H9 (cell line): ENCODE data around the gene LRRC38. TPM values are rescaled to one million over a fixed set of nuclear protein-coding genes. Genes with fewer than 3 reads are reported as not detected.
A peak's percentile ranks its signal among the peaks of the same experiment; 100 is the strongest.

ENCODE experiments used
- DNase-seq: peaks from one replicate; pipeline ENCODE4 v3.0.0-alpha.2; 2017
- H2AFZ ChIP-seq: one replicate; pipeline ENCODE4 v1.6.1; 2013; ENCODE audit warnings: mild to moderate bottlenecking, low read length, control low read depth, moderate library complexity
- H2AK5ac ChIP-seq: 2 replicates; pipeline ENCODE4 v1.6.1; 2013; ENCODE audit warnings: low read length, control low read depth, mixed read lengths; ENCODE audit not compliant: insufficient read length
- H2BK120ac ChIP-seq: one replicate; pipeline ENCODE4 v1.6.1; 2013; ENCODE audit warnings: low read depth, mild to moderate bottlenecking, low read length, control low read depth, inconsistent platforms; ENCODE audit not compliant: poor library complexity, severe bottlenecking
- H2BK12ac ChIP-seq: 2 replicates; pipeline ENCODE4 v1.6.1; 2013; ENCODE audit warnings: low read length, control low read depth, mixed read lengths, low read depth; ENCODE audit not compliant: insufficient read length
- H2BK15ac ChIP-seq: 2 replicates; pipeline ENCODE4 v1.6.1; 2013; ENCODE audit warnings: low read depth, low read length, control low read depth
- H2BK20ac ChIP-seq: one replicate; pipeline ENCODE4 v1.6.1; 2013; ENCODE audit warnings: low read depth, mild to moderate bottlenecking, low read length, control low read depth, inconsistent platforms; ENCODE audit not compliant: poor library complexity, severe bottlenecking
- H2BK5ac ChIP-seq: 2 replicates; pipeline ENCODE4 v1.6.1; 2013; ENCODE audit warnings: low read length, control low read depth, mixed read lengths; ENCODE audit not compliant: insufficient read length
- H3K14ac ChIP-seq: 2 replicates; pipeline ENCODE4 v1.6.1; 2013; ENCODE audit warnings: low read length, control low read depth; ENCODE audit not compliant: insufficient read depth
- H3K18ac ChIP-seq: 2 replicates; pipeline ENCODE4 v1.6.1; 2013; ENCODE audit warnings: low read depth, mild to moderate bottlenecking, mixed read lengths, low read length, control low read depth; ENCODE audit not compliant: insufficient read length
- H3K23ac ChIP-seq: 2 replicates; pipeline ENCODE4 v1.6.1; 2013; ENCODE audit warnings: low read length, control low read depth, mixed read lengths, low read depth; ENCODE audit not compliant: insufficient read length
- H3K23me2 ChIP-seq: 2 replicates; pipeline ENCODE4 v1.6.1; 2013; ENCODE audit warnings: low read depth, mild to moderate bottlenecking, mixed read lengths, low read length, control low read depth; ENCODE audit not compliant: insufficient read length, poor library complexity, severe bottlenecking
- H3K27ac ChIP-seq: 2 replicates; pipeline ENCODE4 v1.5.1; 2013; ENCODE audit warnings: low read length, control low read depth, mixed read lengths, low read depth; ENCODE audit not compliant: insufficient read length
- H3K27me3 ChIP-seq: 2 replicates; pipeline ENCODE4 v1.6.1; 2013; ENCODE audit warnings: low read length, control low read depth, inconsistent platforms; ENCODE audit not compliant: insufficient read depth
- H3K4ac ChIP-seq: 2 replicates; pipeline ENCODE4 v1.6.1; 2013; ENCODE audit warnings: low read depth, mild to moderate bottlenecking, control low read depth, inconsistent platforms, low read length, moderate library complexity
- H3K4me1 ChIP-seq: 2 replicates; pipeline ENCODE4 v1.6.1; 2013; ENCODE audit warnings: low read length, control low read depth, inconsistent platforms; ENCODE audit not compliant: insufficient read depth
- H3K4me2 ChIP-seq: 2 replicates; pipeline ENCODE4 v1.6.1; 2013; ENCODE audit warnings: low read length, control low read depth, mixed read lengths; ENCODE audit not compliant: insufficient read length, insufficient read depth
- H3K56ac ChIP-seq: 2 replicates; pipeline ENCODE4 v1.6.1; 2013; ENCODE audit warnings: low read depth, mild to moderate bottlenecking, mixed read lengths, low read length, control low read depth; ENCODE audit not compliant: insufficient read length
- H3K79me1 ChIP-seq: 2 replicates; pipeline ENCODE4 v1.6.1; 2013; ENCODE audit warnings: low read depth, mild to moderate bottlenecking, moderate library complexity, low read length, control low read depth, inconsistent platforms; ENCODE audit not compliant: insufficient read depth, poor library complexity, severe bottlenecking
- H3K79me2 ChIP-seq: 2 replicates; pipeline ENCODE4 v1.6.1; 2013; ENCODE audit warnings: low read length, control low read depth, inconsistent platforms; ENCODE audit not compliant: insufficient read depth
- H3K9ac ChIP-seq: 2 replicates; pipeline ENCODE4 v1.6.1; 2013; ENCODE audit warnings: low read length, control low read depth, mixed read lengths; ENCODE audit not compliant: insufficient read length; ENCODE audit errors: extremely low read depth
- H3K9me3 ChIP-seq: one replicate; pipeline ENCODE4 v1.6.1; 2013; ENCODE audit warnings: low read depth, low read length, inconsistent platforms; ENCODE audit not compliant: control insufficient read depth
- H3T11ph ChIP-seq: one replicate; pipeline ENCODE4 v1.6.1; 2013; ENCODE audit warnings: mild to moderate bottlenecking, low read length, control low read depth, inconsistent platforms
- H4K20me1 ChIP-seq: one replicate; pipeline ENCODE4 v1.6.1; 2013; ENCODE audit not compliant: control insufficient read depth, insufficient read length, insufficient read depth
- H4K5ac ChIP-seq: 2 replicates; pipeline ENCODE4 v1.6.1; 2013; ENCODE audit warnings: low read depth, mild to moderate bottlenecking, mixed read lengths, low read length, control low read depth; ENCODE audit not compliant: insufficient read length
- H4K8ac ChIP-seq: replicated peaks from 2 replicates; pipeline ENCODE4 v1.6.1; 2013; ENCODE audit warnings: low read length, control low read depth, mixed read lengths, low read depth; ENCODE audit not compliant: insufficient read length
- H4K91ac ChIP-seq: 2 replicates; pipeline ENCODE4 v1.6.1; 2013; ENCODE audit warnings: low read depth, mild to moderate bottlenecking, moderate library complexity, mixed read lengths, low read length, control low read depth; ENCODE audit not compliant: insufficient read length
- H3K27ac Mint-ChIP-seq, 3 experiments: 2 replicates in 2 of 3; 3 replicates in 1 of 3; pipeline ENCODE4 v1.8.0; 2020 to 2021; ENCODE audit warnings: mixed read lengths in 3 of 3, mild to moderate bottlenecking in 1 of 3, moderate library complexity in 1 of 3
- H3K27me3 Mint-ChIP-seq: 2 replicates; pipeline ENCODE4 v1.8.0; 2021; ENCODE audit warnings: low read depth, mild to moderate bottlenecking, moderate library complexity, mixed read lengths
- H3K36me3 Mint-ChIP-seq, 3 experiments: 2 replicates in 2 of 3; 3 replicates in 1 of 3; pipeline ENCODE4 v1.8.0; 2020 to 2021; ENCODE audit warnings: low read depth in 3 of 3, mixed read lengths in 3 of 3; ENCODE audit not compliant: insufficient read depth in 1 of 3
- H3K4me1 Mint-ChIP-seq, 2 experiments: 2 replicates each; pipeline ENCODE4 v1.8.0; 2020; ENCODE audit warnings: mixed read lengths in 2 of 2
- H3K4me3 Mint-ChIP-seq, 2 experiments: 2 replicates in 1 of 2; 3 replicates in 1 of 2; pipeline ENCODE4 v1.8.0; 2020 to 2021; ENCODE audit warnings: mild to moderate bottlenecking in 2 of 2, mixed read lengths in 2 of 2, moderate library complexity in 1 of 2
- H3K9me3 Mint-ChIP-seq, 2 experiments: 2 replicates in 1 of 2; 3 replicates in 1 of 2; pipeline ENCODE4 v1.8.0; 2020; ENCODE audit warnings: mild to moderate bottlenecking in 2 of 2, mixed read lengths in 2 of 2, moderate library complexity in 1 of 2
- CTCF ChIP-seq: fragments of 200-600 bp; sonication (generic); conservative IDR thresholded peaks from 3 replicates; pipeline ENCODE4 v1.8.0; 2021; ENCODE audit warnings: antibody characterized with exemption, mild to moderate bottlenecking
- WGBS: extraction: QIAGEN DNeasy Blood & Tissue Kit; methylation state at CpG from one replicate; pipeline ENCODE4 v1.1.7; 2013; ENCODE audit warnings: missing lambda C conversion rate, low lambda C conversion rate, mixed read lengths; ENCODE audit not compliant: insufficient read length; ENCODE audit errors: extremely low coverage; 5-methylcytosine and 5-hydroxymethylcytosine counted together
- total RNA-seq: library from RNA; stranded (reverse); gene quantifications from 2 replicates; pipeline ENCODE4 v1.2.1, GENCODE V29; 2021

The LRRC38 gene
- total RNA-seq, 1 experiment from 2014 or later, result 0.72 TPM

GRCh38 chr1:13492711-13493110, 21.1 kb downstream of the LRRC38 start:
- H4K91ac ChIP-seq, result no peak overlapping the region
- no peak overlapping the region for H2AFZ ChIP-seq
- Mint-ChIP-seq H3K27me3 (peaks cover 8% of the 10 kb centered on the region; the same call in 1 of the 2 replicates), H3K9me3 (peaks cover 0 to 2% of the 10 kb centered on the region in 2 experiments; a peak in 3 of 5 replicates), H3K4me1 (no peaks in the 10 kb centered on the region), H3K27ac (peak overlapping the region in 1 of 3 experiments; percentile 66; a peak in 1 of 7 replicates), H3K36me3 (no peaks in the 10 kb centered on the region), H3K4me3 (no peak overlapping the region)
- no peak overlapping the region for H2BK15ac ChIP-seq
- no peak overlapping the region for H3K9ac ChIP-seq
- no peak overlapping the region for H2AK5ac ChIP-seq
- no peak overlapping the region for H2BK5ac ChIP-seq
- no peak overlapping the region for H3T11ph ChIP-seq
- no peak overlapping the region; the same call in 1 of the 2 replicates for H3K14ac ChIP-seq
- no peaks in the 10 kb centered on the region for H3K27me3 ChIP-seq
- no peak overlapping the region for H3K4ac ChIP-seq
- H3K9me3 ChIP-seq, result no peaks in the 10 kb centered on the region
- no peak overlapping the region for H4K5ac ChIP-seq
- no peak overlapping the region for H3K4me2 ChIP-seq
- no peak overlapping the region for H2BK12ac ChIP-seq
- H2BK20ac ChIP-seq, result no peak overlapping the region
- H3K27ac ChIP-seq, result no peak overlapping the region
- no peaks in the 10 kb centered on the region for H3K4me1 ChIP-seq
- H3K23ac ChIP-seq, result no peak overlapping the region
- no peaks in the 10 kb centered on the region for H3K79me1 ChIP-seq
- no peak overlapping the region for H3K18ac ChIP-seq
- no CpG with 5 or more reads among the region's 12 CpGs for WGBS
- no peaks in the 10 kb centered on the region for H4K20me1 ChIP-seq
- H3K56ac ChIP-seq, result no peak overlapping the region
- no peak overlapping the region for H4K8ac ChIP-seq
- no peaks in the 10 kb centered on the region for H3K79me2 ChIP-seq
- DNase-seq, result no peak
- no peak for TF ChIP-seq CTCF
- H3K23me2 ChIP-seq, result no peaks in the 10 kb centered on the region
- no peak overlapping the region for H2BK120ac ChIP-seq
